ENCODE results near the gene GATB.

The GATB gene

GRCh38 chr4:151715881-151716280 is 44.9 kb downstream of the GATB start:
- ATAC-seq, result no peak
- TF ChIP-seq CREB5 (CRISPR knock-in tag; IDR thresholded peaks at IDR 0.05; ENCODE audit: low read depth), result no peak
- no peak for TF ChIP-seq ESRRG (CRISPR knock-in tag; IDR thresholded peaks at IDR 0.05)
- no peak for TF ChIP-seq SNAI2 (CRISPR knock-in tag; IDR thresholded peaks at IDR 0.05)
- no peak for TF ChIP-seq ZFP30 (CRISPR knock-in tag; IDR thresholded peaks at IDR 0.05)
- no peak for TF ChIP-seq PPARA (CRISPR knock-in tag; IDR thresholded peaks at IDR 0.05; ENCODE audit: borderline replicate concordance)
- no peak for TF ChIP-seq OSR1 (CRISPR knock-in tag; IDR thresholded peaks at IDR 0.05)

DNA sequence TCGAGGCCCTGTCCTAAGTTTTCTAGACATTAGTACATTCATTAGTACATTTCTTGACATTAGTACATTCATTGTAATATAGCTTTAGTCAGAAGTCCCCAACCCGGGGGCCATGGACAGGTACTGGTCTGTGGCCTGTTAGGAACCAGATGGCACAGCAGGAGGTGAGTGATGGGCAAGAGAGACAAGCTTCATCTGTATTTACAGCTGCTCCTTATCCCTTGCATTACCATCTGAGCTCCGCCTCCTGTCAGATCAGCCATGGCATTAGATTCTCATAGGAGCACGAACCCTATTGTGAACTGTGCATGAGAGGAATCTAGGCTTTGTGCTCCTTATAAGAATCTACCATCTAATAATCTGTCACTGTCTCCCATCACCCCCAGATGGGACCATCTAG is 48.0 kb downstream of the GATB start:
- ATAC-seq, result no peak
- TF ChIP-seq TOX (CRISPR knock-in tag; IDR thresholded peaks at IDR 0.05; ENCODE audit: borderline replicate concordance) (no peak), POU6F1 (CRISPR knock-in tag; IDR thresholded peaks at IDR 0.05; ENCODE audit: borderline replicate concordance, low read depth) (no peak)

- TF ChIP-seq ARNTL (CRISPR knock-in tag; IDR thresholded peaks at IDR 0.05; ENCODE audit: borderline replicate concordance, low read depth) (no peak), ESRRG (CRISPR knock-in tag; IDR thresholded peaks at IDR 0.05) (no peak), CREB5 (CRISPR knock-in tag; IDR thresholded peaks at IDR 0.05; ENCODE audit: low read depth) (no peak), POU6F1 (CRISPR knock-in tag; IDR thresholded peaks at IDR 0.05; ENCODE audit: borderline replicate concordance, low read depth) (no peak), ZNF8 (CRISPR knock-in tag; IDR thresholded peaks at IDR 0.05) (no peak), ZNF565 (CRISPR knock-in tag; conservative IDR thresholded peaks at IDR 0.05; ENCODE audit: low read depth) (no peak), ZC3H10 (CRISPR knock-in tag; IDR thresholded peaks at IDR 0.05) (no peak), ZNF70 (CRISPR knock-in tag; IDR thresholded peaks at IDR 0.05) (no peak), GLIS3 (CRISPR knock-in tag; IDR thresholded peaks at IDR 0.05) (no peak), TOX (CRISPR knock-in tag; IDR thresholded peaks at IDR 0.05; ENCODE audit: borderline replicate concordance) (no peak), ZFP30 (CRISPR knock-in tag; IDR thresholded peaks at IDR 0.05) (no peak), SNAI2 (CRISPR knock-in tag; IDR thresholded peaks at IDR 0.05) (no peak), CSDC2 (CRISPR knock-in tag; IDR thresholded peaks at IDR 0.05) (no peak), PATZ1 (CRISPR knock-in tag; IDR thresholded peaks at IDR 0.05; ENCODE audit: borderline replicate concordance) (no peak)
- TF ChIP-seq, protein P1, sequence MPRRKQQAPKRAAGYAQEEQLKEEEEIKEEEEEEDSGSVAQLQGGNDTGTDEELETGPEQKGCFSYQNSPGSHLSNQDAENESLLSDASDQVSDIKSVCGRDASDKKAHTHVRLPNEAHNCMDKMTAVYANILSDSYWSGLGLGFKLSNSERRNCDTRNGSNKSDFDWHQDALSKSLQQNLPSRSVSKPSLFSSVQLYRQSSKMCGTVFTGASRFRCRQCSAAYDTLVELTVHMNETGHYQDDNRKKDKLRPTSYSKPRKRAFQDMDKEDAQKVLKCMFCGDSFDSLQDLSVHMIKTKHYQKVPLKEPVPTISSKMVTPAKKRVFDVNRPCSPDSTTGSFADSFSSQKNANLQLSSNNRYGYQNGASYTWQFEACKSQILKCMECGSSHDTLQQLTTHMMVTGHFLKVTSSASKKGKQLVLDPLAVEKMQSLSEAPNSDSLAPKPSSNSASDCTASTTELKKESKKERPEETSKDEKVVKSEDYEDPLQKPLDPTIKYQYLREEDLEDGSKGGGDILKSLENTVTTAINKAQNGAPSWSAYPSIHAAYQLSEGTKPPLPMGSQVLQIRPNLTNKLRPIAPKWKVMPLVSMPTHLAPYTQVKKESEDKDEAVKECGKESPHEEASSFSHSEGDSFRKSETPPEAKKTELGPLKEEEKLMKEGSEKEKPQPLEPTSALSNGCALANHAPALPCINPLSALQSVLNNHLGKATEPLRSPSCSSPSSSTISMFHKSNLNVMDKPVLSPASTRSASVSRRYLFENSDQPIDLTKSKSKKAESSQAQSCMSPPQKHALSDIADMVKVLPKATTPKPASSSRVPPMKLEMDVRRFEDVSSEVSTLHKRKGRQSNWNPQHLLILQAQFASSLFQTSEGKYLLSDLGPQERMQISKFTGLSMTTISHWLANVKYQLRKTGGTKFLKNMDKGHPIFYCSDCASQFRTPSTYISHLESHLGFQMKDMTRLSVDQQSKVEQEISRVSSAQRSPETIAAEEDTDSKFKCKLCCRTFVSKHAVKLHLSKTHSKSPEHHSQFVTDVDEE (CRISPR knock-in tag; IDR thresholded peaks at IDR 0.05), result no peak
- ATAC-seq, result no peak
These were observed 49.2 kb downstream of the GATB start for GRCh38 chr4:151711646-151712045.

DNA sequence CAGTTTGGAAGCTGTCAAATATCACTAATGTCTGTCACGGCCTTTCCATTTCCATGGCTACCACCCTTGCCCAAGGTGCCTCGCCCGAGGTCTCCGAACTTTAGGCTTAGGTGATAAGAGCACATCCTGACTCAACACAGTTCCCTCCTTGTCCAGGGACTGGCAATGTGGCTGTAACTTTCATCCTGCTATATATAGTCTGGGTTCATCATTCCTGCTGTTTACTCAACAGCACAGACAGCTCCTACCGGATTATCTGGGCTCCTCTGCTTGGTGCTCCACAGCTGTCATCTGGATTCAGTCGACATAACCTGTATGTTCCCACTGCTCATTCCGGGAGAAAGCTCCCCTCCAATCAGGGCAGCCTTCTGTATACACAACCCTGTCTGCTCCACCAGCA is 51.2 kb downstream of the GATB start:
- ATAC-seq, result no peak
- no peak for TF ChIP-seq ZNF565 (CRISPR knock-in tag; conservative IDR thresholded peaks at IDR 0.05; ENCODE audit: low read depth)
